Uterus (tissue), 2 donors: Measurements from ENCODE around the gene ST7.

ENCODE experiments used
- POLR2A ChIP-seq, 2 donors: fragments of 450-650 bp; IDR thresholded peaks; one replicate each; pipeline ENCODE4 v1.6.1; 2016; ENCODE audit warnings: antibody characterized with exemption in 2 of 2, mild to moderate bottlenecking in 1 of 2, moderate library complexity in 1 of 2
- TF ChIP-seq, protein P1 (sequence below), 4 experiments: fragments of 200-600 bp in 2 of 4; fragments of 450-650 bp in 2 of 4; sonication (generic) in 2 of 4; IDR thresholded peaks; one replicate each; pipeline ENCODE4 v1.5.1; 2016 to 2019; ENCODE audit warnings: antibody characterized with exemption in 4 of 4, mild to moderate bottlenecking in 2 of 4, moderate library complexity in 1 of 4

DNA sequence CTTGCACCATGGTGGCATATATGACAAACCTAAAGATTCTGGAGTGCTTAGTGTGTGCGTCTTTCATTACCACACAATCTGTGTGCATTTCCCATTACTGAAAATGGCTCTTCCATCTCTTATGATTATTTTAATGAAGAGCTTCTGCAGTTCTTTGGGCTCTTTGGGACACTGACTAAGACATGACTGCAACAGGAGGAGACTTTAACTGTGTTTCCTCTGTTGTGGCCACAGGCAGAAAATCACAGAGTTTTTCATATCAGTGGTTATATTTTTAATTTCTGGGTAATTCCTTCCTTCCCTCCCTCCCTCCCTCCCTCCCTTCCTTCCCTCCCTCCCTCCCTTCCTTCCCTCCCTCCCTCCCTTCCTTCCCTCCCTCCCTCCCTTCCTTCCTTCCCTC is 311.4 kb downstream of the ST7 start:
- TF ChIP-seq POLR2A (IDR thresholded peaks at IDR 0.05) = no peak
- TF ChIP-seq, protein P1, sequence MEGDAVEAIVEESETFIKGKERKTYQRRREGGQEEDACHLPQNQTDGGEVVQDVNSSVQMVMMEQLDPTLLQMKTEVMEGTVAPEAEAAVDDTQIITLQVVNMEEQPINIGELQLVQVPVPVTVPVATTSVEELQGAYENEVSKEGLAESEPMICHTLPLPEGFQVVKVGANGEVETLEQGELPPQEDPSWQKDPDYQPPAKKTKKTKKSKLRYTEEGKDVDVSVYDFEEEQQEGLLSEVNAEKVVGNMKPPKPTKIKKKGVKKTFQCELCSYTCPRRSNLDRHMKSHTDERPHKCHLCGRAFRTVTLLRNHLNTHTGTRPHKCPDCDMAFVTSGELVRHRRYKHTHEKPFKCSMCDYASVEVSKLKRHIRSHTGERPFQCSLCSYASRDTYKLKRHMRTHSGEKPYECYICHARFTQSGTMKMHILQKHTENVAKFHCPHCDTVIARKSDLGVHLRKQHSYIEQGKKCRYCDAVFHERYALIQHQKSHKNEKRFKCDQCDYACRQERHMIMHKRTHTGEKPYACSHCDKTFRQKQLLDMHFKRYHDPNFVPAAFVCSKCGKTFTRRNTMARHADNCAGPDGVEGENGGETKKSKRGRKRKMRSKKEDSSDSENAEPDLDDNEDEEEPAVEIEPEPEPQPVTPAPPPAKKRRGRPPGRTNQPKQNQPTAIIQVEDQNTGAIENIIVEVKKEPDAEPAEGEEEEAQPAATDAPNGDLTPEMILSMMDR (IDR thresholded peaks at IDR 0.05) = no peak
